Measurements from ENCODE around the gene DIP2B.

The DIP2B gene

DNA sequence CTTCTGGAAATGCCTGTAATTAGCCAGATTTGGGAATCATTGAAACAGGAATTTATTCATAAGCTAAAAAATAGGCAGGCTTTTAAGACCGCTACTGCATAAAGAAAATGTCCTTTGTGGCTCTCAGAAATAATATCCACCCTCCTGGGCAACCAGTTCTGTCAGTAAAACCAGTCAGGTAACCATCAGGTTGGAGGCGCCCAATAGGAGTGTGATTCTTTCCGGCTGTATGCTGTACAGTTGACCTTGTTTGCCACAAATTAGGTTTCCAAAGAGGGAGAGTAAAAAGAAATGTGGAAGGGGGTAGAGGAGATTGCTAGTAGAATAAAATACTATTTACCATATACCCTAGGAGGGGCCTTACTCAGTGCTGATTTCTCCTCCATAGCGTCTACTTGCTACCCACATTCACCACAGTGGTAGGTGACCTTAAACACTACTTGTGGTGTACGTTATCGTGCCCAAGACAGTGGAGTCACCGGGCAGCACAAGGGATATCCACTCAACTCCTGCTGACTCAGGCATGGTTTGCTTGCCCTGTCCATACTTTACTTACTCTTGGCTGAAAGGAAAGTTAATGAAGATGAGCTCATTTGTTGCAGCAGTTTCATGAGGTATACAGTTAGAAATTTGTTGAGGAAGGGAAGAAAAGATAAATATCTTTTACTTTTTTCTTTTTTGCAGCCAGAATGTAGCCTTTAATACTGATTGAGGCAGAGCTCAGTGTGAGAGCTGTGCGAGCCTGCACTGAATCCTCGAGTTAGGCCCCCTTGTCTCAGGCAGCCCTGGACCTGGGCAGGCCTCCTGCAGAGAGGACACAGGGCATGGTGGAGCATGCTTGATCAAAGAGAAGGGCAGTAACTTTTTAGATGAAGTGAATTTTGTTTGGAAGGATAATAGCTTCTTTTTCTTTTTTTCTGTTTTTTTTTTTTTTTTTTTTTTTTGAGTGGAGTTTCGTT, 76.7 kb downstream of the DIP2B start:
- no peak for DNase-seq

- no peak for DNase-seq
Measured at GRCh38 chr12:50584135-50584534, 79.3 kb downstream of the DIP2B start.

DNA sequence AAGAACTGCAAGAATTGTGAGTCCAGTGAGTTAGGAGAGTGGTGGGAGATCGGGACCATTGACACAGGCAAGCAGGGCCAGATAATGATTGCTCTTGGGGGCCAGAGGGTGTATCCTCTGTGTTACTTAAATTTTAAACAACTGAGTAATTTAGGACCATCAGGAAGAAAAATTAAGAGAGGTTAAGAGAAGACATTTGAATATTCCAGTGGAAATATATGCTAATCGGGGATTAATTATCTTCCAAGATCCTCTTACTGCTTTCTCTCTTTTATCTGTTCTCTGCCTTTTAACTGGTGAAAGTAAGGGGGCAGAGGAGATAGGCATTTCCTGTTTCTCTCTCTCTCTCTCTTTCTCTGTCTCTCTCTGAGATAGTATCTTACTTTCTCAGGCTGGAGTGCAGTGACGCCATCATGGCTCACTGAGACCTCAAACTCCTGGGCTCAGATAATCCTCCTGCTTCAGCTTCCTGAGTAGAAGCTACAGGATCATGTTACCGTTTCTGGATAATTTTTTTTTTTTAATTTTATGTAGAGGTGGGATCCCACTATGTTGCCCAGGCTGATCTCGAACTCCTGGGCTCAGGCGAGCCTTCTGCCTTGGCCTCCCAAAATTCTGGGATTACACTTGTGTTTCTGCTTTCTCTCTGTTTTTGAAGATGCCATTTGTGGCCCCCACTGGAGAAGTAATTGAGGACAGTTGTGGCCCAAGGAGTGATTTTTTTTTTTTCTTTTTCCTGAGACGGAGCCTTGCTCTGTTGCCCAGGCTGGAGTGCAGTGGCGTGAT, 85.1 kb downstream of the DIP2B start:
- DNase-seq = no peak

DNA sequence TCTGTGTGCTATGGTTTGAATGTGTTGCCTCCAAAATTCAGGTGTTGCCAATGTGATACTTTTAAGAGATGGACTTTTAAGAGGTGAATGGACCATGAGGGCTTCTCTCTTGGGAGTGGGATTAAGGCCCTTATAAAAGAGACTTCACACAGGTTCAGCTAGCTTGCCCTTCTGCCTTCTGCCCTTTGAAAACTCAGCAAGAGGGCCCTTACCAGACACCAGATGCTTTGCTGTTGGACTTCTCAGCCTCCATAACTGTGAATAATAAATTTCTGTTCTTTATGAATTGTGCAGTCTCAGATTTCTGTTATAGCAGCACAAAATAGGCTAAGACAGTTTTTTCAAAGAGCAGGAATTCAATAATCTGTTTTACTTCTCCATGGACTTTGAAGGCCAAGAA, 86.1 kb downstream of the DIP2B start:
- DNase-seq = no peak

DNA sequence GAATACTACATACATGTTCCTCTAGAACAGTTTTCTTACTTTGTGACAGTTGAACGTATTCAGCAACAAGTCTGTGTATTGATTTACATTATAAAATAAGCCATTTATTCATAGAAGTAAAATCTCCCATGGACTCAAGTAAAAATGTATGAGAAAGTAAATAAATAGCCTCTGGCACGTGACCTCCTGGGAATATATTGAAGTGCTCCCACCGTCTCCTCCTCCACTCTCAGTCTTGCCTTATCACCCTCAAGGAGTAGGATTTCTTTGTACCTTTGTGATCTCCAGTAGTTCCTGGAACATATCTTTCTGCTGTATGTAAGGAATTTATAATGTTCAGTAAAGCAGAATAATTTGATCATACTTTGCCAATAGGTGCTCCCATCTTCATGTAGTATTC, 90.9 kb downstream of the DIP2B start:
- DNase-seq = no peak

GRCh38 chr12:50597200-50598195, 92.7 kb downstream of the DIP2B start:
- peak; percentile 48 for DNase-seq

- no peak for DNase-seq
Measured at GRCh38 chr12:50598321-50598862, 93.6 kb downstream of the DIP2B start.

GRCh38 chr12:50599366-50600095, 94.7 kb downstream of the DIP2B start:
- no peak for DNase-seq

GRCh38 chr12:50600364-50600763, 95.6 kb downstream of the DIP2B start:
- no peak for DNase-seq

DNA sequence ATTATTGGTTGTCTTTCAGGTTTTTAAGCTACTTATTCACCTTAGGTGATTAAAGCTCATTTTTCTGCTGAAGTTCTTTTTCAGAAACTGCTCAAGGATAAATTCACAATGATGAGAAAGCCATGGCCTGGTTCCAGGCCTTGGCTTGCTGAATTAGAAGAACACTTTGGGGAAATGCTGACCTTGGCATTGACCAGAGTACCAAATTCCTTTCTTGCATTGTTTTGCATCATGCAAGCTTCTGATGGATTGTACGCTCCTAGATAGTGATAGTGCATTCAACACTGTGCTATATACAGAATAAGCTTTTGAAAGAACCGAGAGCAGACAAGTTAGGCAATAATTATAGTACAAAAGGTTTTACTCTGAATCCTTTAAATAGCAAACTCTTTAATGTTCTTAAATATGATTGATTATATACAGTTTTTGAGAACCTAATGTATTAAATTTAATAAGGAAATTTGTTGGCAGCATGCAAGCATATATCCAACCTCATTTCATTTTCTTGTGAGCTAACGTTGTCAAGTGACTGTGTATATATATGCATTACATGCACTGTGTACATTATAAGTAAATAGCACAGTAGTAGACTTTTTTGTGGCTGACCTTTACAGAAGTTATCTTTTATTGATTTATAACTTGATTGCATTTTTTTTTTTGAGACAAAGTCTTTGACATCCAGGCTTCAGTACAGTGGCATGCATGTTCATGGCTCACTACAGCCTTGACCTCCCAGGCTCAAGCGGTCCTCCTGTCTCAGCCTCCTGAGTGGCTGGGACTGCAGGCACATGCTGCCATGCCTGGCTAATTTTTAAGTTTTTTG, 99.2 kb downstream of the DIP2B start:
- no peak for DNase-seq

DNA sequence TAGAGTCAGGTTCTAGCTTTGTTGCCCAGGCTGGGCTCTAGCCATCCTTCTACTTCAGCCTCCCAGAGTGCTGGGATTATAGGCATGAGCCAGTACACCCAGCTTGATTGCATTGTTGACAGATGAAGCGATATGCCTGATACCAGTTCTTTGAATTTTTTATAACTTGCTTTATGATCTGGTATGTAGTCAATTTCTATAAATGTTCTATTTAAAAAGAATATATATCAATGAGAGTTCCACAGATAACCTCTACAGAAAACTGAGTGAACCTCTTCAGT, 99.8 kb downstream of the DIP2B start:
- DNase-seq = no peak

DNA sequence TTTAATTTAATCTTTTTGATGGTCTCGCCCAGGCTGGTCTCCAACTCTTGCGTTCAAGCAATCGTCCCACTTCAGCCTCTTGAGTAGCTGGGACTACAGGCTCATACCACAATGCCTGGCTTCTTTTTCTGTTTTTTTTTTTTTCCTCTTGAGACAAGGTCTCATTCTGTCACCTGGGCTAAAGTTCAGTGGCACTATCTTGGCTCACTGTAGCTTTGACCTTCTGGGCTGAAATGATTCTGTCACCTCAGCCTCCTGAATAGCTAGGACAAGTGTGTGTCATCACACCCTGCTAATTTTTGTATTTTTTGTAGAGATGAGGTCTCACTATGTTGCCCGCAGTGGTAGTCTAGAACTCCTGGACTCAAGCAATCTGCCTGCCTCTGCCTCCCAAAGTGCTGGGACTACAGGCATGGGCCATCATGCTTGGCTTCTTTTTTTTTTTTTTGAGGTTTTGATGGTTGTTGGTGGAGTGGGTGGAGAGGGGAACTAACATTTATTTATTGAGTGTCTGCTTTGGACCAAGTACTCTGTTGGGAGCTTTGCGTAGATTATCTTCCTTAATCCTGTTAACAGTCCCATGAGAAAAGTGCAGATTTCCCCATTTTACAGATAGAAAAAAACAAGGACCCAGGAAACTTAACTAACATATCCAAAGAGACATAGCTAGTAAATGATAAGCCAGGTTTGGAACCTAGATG, 102.0 kb downstream of the DIP2B start:
- DNase-seq = no peak

DNA sequence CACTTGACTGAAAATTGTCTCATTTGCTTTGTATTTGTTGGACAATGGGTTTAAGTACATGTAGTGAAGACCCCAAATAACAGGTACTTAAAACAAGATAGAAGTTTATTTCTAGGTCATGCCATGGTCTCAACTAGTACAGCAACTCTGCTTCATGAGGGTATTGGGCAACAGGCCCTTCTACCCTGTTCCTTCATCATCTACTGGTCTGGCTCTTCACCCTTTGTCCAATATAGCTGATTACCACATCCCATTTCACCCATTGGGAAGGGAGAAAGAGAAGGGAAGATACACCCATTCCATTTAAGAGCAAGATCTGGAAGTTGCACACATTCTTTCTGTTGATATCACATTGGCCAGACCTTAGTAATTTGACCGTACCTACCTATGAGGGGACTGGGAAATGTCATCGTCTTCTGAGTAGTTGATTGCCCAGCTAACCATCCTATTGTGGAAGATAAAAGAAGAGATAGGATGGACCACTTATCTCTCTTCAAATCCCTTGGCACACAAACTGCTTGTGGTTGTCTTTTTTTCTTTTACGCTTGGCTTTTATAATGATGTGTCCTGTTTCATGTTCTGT, 104.6 kb downstream of the DIP2B start:
- DNase-seq = no peak

- no peak for DNase-seq
Measured at GRCh38 chr12:50610171-50610570, 105.4 kb downstream of the DIP2B start.

DNA sequence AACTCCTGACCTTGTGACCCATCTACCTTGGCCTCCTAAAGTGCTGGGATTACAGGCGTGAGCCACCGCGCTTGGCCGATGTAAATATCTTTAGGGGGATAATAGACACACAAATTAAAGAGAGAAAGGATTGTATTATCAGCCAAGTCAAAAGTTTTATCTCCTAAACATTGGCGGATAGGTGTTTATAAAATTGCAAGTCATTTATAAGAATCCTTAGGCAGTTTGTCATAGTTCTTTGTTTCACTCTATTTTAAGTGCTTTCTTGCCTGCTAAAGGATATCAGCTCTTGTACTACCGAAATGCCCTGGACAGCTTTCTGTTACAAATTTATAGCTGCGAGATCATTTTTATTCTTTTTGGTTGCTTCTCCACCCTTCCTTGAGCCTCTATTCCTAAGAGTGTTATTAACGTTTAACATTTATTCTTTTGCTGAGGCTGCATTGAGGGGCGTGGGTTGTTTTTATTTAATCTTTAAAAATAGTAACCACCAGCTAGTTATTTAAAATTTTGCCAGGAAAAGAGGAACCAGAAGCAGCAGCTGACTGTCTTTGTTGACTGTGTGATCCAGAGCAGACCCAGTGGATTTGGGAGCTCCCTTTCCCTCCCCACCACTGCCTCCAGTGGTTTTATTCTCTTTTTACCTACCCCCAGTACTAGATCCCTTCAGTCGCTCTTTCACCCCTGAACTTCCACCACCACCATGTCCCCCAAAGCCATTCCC, 106.4 kb downstream of the DIP2B start:
- DNase-seq = no peak

- DNase-seq = no peak
Measured at GRCh38 chr12:50612882-50613281, 108.1 kb downstream of the DIP2B start.

DNA sequence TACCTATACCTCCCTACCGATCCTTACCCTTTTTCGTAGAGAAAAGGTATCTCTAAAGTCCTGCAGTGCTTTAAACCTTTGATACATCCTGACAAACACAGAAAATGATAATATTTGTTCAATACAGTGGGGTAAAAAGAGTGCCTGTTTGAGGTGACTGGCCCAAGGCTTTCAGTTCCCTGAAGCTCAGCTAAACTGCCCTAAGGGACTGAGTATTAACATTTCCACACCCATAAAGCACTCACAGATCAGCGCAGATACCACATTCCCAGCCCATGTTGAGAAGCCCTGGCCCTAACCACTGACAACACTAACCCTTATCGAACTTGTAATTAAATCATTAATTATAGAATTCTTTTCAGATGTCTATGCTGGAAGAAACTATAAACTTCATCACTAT, 108.7 kb downstream of the DIP2B start:
- no peak for DNase-seq

GRCh38 chr12:50614167-50614759, 109.5 kb downstream of the DIP2B start:
- DNase-seq = no peak
